Natural killer cell (primary cell): ENCODE results near the gene DNAJC18. TPM values are rescaled to one million over a fixed set of nuclear protein-coding genes. Genes with fewer than 3 reads are reported as not detected.
A peak's percentile ranks its signal among the peaks of the same experiment; 100 is the strongest.

ENCODE experiments used
- ATAC-seq, 3 donors: fragments of 150-1000 bp in 2 of 3; fragments of 200-7000 bp in 1 of 3; cut with Tn5 transposase; 1 replicate in 1 of 3; 2 replicates in 2 of 3; pipeline ENCODE4 v1.10.0; 2021; ENCODE audit warnings: mild to moderate bottlenecking in 2 of 3, moderate library complexity in 2 of 3
- DNase-seq, 2 donors: peaks; one replicate each; pipeline versions ENCODE4 v3.0.0 to v3.0.0-alpha.2; 2013 to 2021; ENCODE audit warnings: mixed read lengths in 1 of 2
- H3K27ac ChIP-seq: one replicate; pipeline ENCODE4 v1.5.1; 2013; ENCODE audit warnings: mild to moderate bottlenecking, low read length
- H3K27me3 ChIP-seq: one replicate; pipeline ENCODE4 v1.6.1; 2013; ENCODE audit warnings: low read length; ENCODE audit not compliant: control insufficient read depth, insufficient read depth
- H3K36me3 ChIP-seq: one replicate; pipeline ENCODE4 v1.6.1; 2013; ENCODE audit warnings: low read length; ENCODE audit not compliant: control insufficient read depth, insufficient read depth
- H3K4me1 ChIP-seq: one replicate; pipeline ENCODE4 v1.6.1; 2013; ENCODE audit warnings: low read length; ENCODE audit not compliant: control insufficient read depth, insufficient read depth
- H3K4me3 ChIP-seq: one replicate; pipeline ENCODE4 v1.5.1; 2013; ENCODE audit warnings: low read length
- H3K9me3 ChIP-seq: one replicate; pipeline ENCODE4 v1.6.1; 2013; ENCODE audit warnings: low read length; ENCODE audit not compliant: control insufficient read depth, insufficient read depth
- H3K27ac Mint-ChIP-seq, 2 donors: one replicate each; pipeline ENCODE4 v1.8.0; 2022; ENCODE audit warnings: mild to moderate bottlenecking in 2 of 2, mixed read lengths in 2 of 2, moderate library complexity in 1 of 2
- H3K27me3 Mint-ChIP-seq, 2 donors: one replicate each; pipeline ENCODE4 v1.8.0; 2022; ENCODE audit warnings: low read depth in 2 of 2, mixed read lengths in 2 of 2
- H3K36me3 Mint-ChIP-seq: one replicate; pipeline ENCODE4 v1.8.0; 2022; ENCODE audit warnings: mixed read lengths
- H3K4me1 Mint-ChIP-seq, 2 donors: one replicate each; pipeline ENCODE4 v1.8.0; 2022; ENCODE audit warnings: mixed read lengths in 2 of 2
- H3K4me3 Mint-ChIP-seq: one replicate; pipeline ENCODE4 v1.8.0; 2022; ENCODE audit warnings: mild to moderate bottlenecking, moderate library complexity, mixed read lengths
- H3K9me3 Mint-ChIP-seq, 2 donors: one replicate each; pipeline ENCODE4 v1.8.0; 2022; ENCODE audit warnings: mixed read lengths in 2 of 2
- CTCF ChIP-seq: fragments of 200-600 bp; IDR thresholded peaks from one replicate; pipeline ENCODE4 v1.8.0; 2022; ENCODE audit warnings: antibody characterized with exemption
- WGBS: methylation state at CpG from one replicate; pipeline ENCODE4 v1.1.7; 2013; ENCODE audit warnings: missing lambda C conversion rate; ENCODE audit not compliant: insufficient coverage; 5-methylcytosine and 5-hydroxymethylcytosine counted together
- intact Hi-C: fragments of 100-400 bp; cut with micrococcal nuclease; formaldehyde crosslinking; loops from one replicate; pipeline ENCODE4 v1.14.2; 2022
- total RNA-seq, 4 donors: library from RNA; stranded (reverse); fragments of 120-200 nt in 1 of 4; gene quantifications; one replicate each; pipeline versions ENCODE4 v1.2.3 to v1.2.4, GENCODE V29; 2013 to 2022

Gene DNAJC18
- total RNA-seq, 3 donors from 2014 or later (not counting 1 experiment from before 2014, with no cell fraction given), result 2.9 to 4.9 (median 3.6) TPM

GRCh38 chr5:139468421-139468931 is 29.2 kb upstream of the DNAJC18 start:
- Mint-ChIP-seq H3K4me3 (peak overlapping the region; percentile 68), H3K4me1 (peaks cover 42 to 54% of the 10 kb centered on the region in 2 donors), H3K27ac (peak overlapping the region; percentile 25 to 29), H3K27me3 (no peaks in the 10 kb centered on the region), H3K36me3 (no peaks in the 10 kb centered on the region), H3K9me3 (no peaks in the 10 kb centered on the region)
- H3K36me3 ChIP-seq, result no peaks in the 10 kb centered on the region
- TF ChIP-seq CTCF, result no peak
- no peaks in the 10 kb centered on the region for H3K9me3 ChIP-seq
- intact Hi-C loops, result no loop called here
- peaks cover 52% of the 10 kb centered on the region for H3K4me1 ChIP-seq
- no peaks in the 10 kb centered on the region for H3K27me3 ChIP-seq
- ATAC-seq, result peak in 2 of 3 donors; percentile 30 to 40
- no peak overlapping the region for H3K4me3 ChIP-seq
- H3K27ac ChIP-seq, result no peak overlapping the region
- 76% methylated on average over 7 of the region's 8 CpGs for WGBS
- DNase-seq, result no peak

- H3K27me3 Mint-ChIP-seq, result no peaks in the 10 kb centered on the region
- H3K36me3 ChIP-seq, result no peaks in the 10 kb centered on the region
- no peaks in the 10 kb centered on the region for H3K9me3 Mint-ChIP-seq
- TF ChIP-seq CTCF, result no peak
- 95% methylated on average over 9 of the region's 10 CpGs for WGBS
- no peaks in the 10 kb centered on the region for H3K36me3 Mint-ChIP-seq
- H3K27ac ChIP-seq, result no peak within 1 kb of the TSS
- H3K27me3 ChIP-seq, result no peaks in the 10 kb centered on the region
- H3K4me1 ChIP-seq, result peaks cover 29% of the 10 kb centered on the region
- no peak for DNase-seq
- no peak within 1 kb of the TSS for H3K27ac Mint-ChIP-seq
- no peak for ATAC-seq
- H3K9me3 ChIP-seq, result no peaks in the 10 kb centered on the region
- H3K4me3 Mint-ChIP-seq, result no peak within 1 kb of the TSS
- H3K4me3 ChIP-seq, result no peak within 1 kb of the TSS
- intact Hi-C loops, result no loop called here
- H3K4me1 Mint-ChIP-seq, result peaks cover 18 to 26% of the 10 kb centered on the region in 2 donors
Observed at GRCh38 chr5:139462586-139463276, 23.4 kb upstream of the DNAJC18 start, which contains the start of gene ECSCR. Gene ECSCR (minus strand): TSS chr5:139462743. CDS start chr5:139462670, 73 bp downstream.

- WGBS, result 92% methylated on average over 5 of the region's 5 CpGs
- ATAC-seq, result no peak
- Mint-ChIP-seq H3K27ac (no peak overlapping the region), H3K36me3 (no peaks in the 10 kb centered on the region), H3K4me3 (no peak overlapping the region), H3K27me3 (no peaks in the 10 kb centered on the region), H3K9me3 (no peaks in the 10 kb centered on the region), H3K4me1 (peaks cover 27 to 37% of the 10 kb centered on the region in 2 donors)
- intact Hi-C loops, result no loop called here
- Histone ChIP-seq H3K36me3 (no peaks in the 10 kb centered on the region), H3K9me3 (no peaks in the 10 kb centered on the region), H3K27ac (no peak overlapping the region), H3K4me3 (no peak overlapping the region), H3K27me3 (no peaks in the 10 kb centered on the region), H3K4me1 (peaks cover 37% of the 10 kb centered on the region)
- no peak for TF ChIP-seq CTCF
- no peak for DNase-seq
Observed at GRCh38 chr5:139461698-139462097, 22.4 kb upstream of the DNAJC18 start.
